Endodermal cell (in vitro differentiated cells): Measurements from ENCODE around the gene TMEM245. TPM values are rescaled to one million over a fixed set of nuclear protein-coding genes. Genes with fewer than 3 reads are reported as not detected.

Source experiments
- microRNA-seq: library from miRNA; unstranded; fragments of <30 nt; microRNA quantifications from one replicate; pipeline ENCODE4 v1.2.0, GENCODE V29; 2020; ENCODE audit warnings: borderline microRNAs expressed
- total RNA-seq, 2 donors: library from RNA; stranded (reverse); fragmentation: NEBNext Ultra II Directional in 1 of 2; extraction: Animal tissue kit (Norgen Biotek cat#: 25700) in 1 of 2; gene quantifications; 2 replicates in 1 of 2; 3 replicates in 1 of 2; pipeline ENCODE4 v1.2.1, GENCODE V29; 2021

The TMEM245 gene
- total RNA-seq, 2 donors from 2014 or later: 42.8 to 55.0 TPM

Small RNA genes within 50 kb of the gene (microRNA-seq; reads per million reads assigned to microRNA genes)
- 41.4 reads per million, percentile 65 among the genes with 10 or more reads in this experiment for gene MIR32

Other genes with a start within 250 kb of the TMEM245 start
- 10 to 100 TPM; 32.9 to 37.1 TPM for gene ELP1, start 185.8 kb downstream of the TMEM245 start, total RNA-seq
- 10 to 100 TPM; 11.4 to 15.4 TPM for gene ABITRAM, start 185.5 kb downstream of the TMEM245 start, total RNA-seq
- 10 to 100 TPM; 80.1 to 82.1 TPM for gene CTNNAL1, start 106.4 kb downstream of the TMEM245 start, total RNA-seq
- gene FRRS1L, start 47.3 kb upstream of the TMEM245 start, total RNA-seq: 1 to 10 TPM; 1.5 to 1.8 TPM
- gene EPB41L4B, start 201.1 kb upstream of the TMEM245 start, total RNA-seq: 1 to 10 TPM; 6.4 to 6.6 TPM